Stimulated activated CD8-positive, alpha-beta memory T cell treated with anti-CD3 and anti-CD28 coated beads, Interleukin-4, amount 100 ng/mL, for 24 hours (primary cell): Measurements from ENCODE around the gene MGP.
A peak's percentile ranks its signal among the peaks of the same experiment; 100 is the strongest.

Source experiments
- DNase-seq: peaks from one replicate; pipeline ENCODE4 v3.0.0-alpha.2; 2020; ENCODE audit warnings: low read depth

The MGP gene

DNA sequence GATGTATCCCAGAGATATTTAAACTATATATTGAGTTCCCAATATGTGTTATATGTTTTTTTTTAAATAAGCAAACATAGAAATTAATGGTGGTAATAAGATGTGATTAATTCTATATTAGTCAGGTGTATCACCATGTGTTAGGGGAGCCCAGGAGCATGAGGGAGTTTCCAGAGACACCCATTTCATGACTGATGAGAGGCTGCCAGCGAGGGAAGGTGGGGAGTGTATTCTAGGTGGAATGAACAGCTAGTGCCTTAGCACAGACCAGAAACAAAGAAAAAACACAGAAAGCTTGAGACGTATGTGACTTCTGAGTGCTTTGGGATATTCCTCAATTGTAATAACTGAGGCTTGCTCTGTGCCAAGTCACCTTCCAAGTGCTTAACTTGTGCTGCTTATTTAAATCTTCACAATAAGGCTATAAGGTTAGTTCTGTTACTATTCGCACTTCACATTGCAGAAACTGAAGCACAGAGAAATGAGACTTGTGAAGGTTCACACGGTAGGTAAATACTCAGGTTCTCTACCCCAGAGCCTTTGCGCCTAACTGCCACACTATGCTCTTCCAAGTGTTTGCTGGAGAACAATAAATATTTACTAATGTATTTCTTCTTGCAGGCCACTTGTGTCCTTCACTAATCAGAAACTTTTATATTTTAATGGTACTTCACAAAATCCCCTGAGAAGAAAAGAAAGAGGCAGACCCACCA is 17.9 kb upstream of the MGP start:
- no peak for DNase-seq

DNA sequence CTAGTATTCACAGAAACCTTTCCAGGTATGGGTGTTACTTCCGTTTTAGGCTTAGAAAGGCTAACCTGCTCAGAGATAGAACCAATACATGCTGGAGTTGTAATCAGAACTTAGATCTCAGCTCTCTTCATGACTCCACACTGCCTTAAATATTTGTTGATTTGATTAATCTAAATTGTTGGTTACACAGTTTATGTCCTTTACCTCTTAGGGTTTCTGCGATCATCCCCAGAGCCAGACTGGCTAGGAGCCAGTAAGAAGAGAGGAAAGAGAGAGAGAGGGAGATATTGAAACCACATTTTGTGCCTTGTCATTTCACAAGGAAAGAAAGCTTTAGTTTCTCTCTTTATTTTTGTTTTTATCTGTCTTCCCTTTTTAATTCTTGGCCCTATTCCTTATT is 16.8 kb upstream of the MGP start:
- DNase-seq = no peak

DNA sequence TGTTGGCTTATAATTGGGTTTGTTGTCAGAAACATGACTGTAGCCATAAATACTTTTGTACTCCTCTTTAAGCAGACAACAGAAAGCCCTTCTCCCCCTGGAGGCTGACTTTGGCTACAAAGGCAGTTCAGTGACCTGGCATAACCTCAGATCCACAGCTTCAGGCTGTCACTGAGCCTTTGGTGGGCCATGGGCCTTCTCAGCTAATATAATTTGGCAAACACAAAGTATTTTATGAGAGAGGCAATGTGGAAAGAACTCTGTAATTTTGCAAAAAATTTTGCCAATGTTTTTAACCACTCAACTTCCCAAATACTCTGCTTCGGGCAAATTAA is 15.5 kb upstream of the MGP start:
- no peak for DNase-seq

DNA sequence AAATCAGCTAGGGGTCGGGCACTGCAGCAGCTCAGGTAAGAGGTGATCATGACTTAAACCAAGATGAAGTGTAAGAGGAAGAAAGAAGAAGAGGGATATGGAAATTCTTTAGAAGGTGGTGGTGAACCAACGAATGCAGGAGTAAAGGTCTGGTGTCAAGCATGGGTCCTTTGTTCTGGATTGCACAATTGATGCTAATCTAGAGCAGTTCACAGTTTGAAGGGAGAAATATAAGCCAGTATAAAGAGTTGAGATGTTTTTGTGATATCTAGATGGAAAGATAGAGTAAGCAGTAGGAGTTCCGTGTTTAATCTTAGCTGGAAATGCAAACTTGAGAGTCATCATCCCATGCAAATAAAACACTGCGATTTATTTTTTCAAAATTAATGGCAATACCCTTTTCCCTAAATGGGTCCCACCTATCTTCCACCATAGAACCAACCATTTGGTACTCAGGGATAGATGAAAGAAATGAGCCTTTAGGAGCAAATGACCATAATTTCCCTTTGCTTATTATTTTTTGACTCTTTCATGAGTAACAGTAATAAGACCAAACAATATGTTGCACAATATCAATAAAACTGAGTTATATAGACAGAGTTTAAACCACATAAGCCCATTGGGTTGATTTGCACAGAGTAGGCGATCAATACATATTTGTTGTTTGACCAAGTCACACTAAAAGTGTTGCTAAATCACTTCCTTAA is 15.0 kb upstream of the MGP start:
- no peak for DNase-seq

DNA sequence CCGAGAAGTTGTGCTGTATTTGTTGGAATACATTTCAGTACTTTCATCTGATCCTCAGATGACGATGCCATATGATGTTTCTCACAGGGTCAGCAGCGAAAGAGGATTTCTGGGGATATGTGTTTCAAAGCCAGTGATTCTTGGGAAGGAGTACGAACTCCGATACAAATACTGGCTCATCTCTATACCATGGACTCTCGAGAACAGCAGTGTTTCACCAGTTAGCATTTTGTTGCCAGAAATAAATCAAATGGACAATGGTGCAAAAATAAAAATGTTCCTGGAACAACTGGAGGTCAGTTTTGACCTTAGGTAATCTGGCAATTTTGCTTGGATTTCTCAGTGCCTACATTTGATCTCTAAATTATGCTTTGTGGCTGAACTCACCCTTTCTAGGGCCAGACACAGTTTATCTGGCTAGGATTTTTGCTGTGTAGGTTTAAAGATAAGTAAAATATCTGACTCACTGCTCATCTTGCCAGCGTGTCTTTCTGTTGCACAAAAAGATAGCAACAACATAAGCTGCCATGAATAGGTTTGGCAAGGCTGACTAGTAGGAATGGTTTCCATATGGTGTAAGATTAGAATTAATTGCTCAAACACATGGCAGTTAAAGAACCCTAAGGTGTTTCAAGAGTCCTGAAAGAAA is 11.0 kb upstream of the MGP start:
- no peak for DNase-seq

DNA sequence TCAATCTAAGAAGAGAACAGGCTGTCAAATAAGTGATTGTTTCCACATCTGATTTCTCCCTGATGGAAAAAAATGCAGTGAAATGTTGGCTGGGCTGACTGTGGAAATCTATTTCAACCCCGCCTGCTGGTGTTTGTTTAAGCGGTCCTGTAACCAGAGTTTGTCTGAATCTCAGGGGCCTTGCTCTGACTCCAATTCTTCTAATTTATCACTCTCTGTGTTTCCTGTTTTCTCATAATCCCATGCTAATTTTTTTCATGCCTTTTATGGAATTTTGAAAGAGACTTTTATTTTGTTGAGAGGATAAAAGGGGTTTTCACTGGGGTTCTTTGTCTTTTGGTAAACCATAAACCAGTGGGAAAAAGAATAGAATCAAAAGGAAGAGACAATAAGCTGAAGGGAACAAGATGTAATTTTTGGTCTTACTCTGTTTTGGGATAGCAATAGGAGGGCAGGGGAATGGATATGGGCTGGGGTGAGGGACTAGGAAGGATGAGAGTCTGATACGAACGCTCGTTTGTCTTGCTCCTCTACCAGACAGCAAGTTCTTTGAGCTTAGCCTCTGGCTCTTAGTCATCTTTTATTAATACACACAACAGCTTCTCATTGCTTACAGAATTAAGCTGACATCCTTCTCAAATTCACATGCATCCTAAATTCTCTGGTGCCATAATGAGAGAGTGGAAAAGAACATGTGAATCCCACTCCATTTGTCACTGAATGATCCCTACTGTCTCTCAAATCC is 8.0 kb upstream of the MGP start:
- no peak for DNase-seq

DNA sequence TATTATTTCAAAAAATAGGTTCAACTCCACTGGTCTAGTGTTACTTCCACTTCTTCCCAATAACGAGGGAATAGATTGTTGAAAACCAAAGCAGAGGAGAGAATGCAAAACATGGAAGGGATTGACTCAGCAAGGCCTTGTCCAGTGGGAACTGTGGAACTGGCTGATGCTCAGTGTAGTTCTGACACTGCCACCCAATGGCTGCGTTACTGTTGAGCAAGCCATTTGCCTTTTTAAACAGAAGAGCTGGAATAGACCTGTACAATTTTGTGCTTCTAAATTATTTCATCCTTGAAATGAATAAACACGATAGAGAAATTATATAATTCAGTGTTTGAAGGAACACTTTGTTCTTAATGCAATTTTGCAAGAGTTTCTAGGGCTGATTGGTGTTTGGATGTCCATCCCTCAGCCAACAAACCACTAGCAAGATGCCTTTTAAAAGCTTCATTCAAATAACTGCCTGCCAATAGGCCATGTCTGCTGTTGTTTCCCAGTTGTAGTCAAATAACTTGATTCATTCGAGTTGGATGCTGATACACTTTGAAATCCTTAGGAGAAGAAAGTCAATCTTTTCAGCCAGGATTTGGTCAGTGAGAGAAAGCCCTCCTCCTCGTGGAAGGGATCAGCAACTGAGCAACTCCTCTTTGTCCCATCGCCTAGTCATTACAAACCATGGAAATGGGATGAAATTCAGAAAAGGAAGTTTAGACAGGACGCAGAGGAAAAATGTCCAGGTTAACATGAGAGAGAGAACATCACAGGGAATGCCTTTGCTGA is 7.3 kb upstream of the MGP start:
- no peak for DNase-seq

DNA sequence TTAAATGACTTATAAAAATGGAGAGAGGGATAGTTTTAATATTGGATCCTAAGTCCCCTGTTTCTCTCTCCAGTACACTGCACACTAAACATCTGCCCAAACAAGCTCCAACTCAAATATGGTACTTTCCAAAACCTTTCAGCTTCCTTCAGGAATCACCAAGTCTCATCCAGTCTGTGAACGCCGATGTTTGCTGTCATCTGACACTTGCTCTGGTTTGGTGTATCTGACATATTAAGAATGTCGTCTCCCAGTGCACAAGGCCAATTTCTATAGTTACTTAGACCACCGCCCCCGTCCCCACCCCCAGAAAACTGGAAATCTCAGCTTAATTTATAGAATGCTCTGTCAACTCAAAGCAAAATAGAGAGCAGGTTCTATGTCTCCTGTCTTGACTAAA is 5.0 kb upstream of the MGP start:
- DNase-seq = no peak

DNA sequence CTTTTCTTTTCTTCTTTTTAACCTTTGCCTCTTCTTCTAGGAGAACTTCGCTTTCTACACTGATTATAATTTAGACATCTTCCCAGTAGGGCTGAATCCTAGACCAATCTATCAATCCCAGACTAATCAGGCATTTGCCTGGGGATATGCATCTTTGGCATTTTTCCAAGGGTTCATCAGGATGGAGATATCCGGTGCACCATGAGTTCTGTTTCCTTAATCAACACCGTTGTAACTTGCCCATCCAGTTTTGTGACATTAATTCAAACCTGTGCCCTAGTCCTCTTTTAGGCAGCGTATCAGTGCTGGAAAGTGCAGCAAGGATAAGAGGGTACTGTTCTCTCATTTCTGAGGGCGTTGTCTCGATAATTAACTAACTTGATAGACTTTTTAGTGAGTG is 617 bp upstream of the MGP start:
- no peak for DNase-seq

DNA sequence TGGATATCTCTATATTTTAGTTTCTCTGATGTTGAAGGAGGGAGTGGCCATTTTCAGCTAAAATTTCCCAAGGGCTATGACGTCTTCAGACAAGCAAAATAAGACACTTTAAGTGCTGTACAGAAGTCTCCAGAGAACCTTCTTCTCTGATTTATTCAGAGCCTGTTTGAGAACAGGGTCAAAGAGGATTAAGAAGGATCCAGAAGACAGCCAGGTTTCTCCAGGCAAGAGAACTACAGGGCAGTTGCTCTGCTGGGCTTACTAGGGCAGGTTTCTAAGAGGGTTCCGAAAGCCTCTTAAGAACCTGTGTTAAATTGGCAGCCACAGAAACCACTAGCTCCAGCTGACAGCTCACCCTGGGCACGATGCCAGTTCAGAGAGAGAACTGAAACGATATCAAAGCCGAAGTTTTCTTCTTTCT is 1.2 kb downstream of the MGP start:
- peak; percentile 57 for DNase-seq

DNA sequence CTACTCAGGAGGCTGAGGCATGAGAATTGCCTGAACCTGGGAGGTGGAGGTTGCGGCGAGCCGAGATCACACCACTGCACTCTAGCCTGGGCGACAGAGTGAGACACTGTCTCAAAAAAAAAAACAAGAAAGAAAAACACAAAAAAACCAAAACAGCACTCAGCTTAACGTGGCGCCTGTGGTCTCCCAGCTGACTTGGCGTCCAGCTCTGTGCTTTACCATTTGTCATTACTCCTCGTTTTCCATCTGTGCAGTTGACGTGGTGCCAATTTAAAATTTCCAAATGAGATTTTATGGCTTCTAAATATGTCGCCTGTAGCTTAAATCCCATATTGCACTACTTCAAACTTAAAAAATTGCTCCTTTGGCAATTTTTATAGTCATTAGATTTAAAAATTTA is 2.0 kb downstream of the MGP start:
- DNase-seq = no peak

DNA sequence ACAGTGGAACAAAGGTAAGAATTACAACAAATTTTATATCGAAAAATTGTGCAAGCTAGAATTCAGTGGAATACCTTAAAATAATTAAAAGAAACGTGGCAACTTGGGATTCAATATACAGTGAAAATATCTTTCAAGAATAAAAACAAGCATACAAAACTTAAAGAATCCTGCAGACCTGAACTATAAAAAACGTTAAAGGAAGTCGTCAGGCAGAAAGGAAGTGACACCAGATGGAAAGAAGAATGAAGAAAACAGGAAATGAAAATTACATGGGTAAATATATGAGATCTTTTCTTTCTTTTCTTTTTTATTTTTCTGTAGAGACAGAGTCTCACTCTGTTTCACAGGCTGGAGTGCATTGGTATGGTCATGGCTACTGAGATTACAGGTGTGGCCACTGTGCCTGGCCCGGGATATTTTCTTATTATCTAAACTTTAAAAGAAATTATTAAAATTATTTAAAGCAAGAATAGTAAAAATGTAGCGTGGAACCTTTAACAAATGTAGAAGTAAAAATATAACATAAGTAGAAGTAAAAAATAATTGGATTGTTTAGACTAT is 4.7 kb downstream of the MGP start:
- DNase-seq = no peak

DNA sequence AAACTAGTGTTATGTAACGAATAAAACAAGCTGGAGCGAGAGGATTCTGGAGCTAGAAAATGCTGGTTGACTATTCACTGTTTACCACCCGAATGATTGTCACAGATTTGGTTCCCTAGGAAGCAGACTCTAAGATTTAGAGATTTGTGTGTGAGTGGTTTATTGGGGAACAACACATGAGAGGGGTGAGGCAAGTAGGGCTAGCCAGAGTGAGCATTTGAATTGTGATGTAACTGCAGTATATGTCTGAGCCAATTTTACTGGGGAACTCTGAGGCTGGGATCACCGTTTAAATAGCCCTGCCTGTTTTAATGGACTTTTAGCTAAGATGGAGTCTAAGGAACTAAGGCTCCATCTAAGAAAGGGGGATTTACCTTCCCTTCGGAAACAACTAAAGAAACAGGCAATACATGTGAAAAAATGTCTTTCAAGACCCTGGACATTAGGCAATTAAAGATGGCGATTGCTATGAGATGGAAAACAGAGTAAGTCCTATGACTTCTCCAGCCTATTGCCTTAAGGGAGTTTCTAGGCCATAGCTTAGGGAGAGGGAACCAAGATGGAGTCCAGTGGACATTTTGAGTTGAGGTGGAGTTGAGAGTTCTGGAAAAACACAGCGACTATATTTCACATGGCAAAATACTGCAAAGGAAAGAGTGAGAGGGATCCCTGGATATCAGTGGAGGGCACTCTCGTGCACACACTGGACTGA is 6.3 kb downstream of the MGP start:
- DNase-seq = no peak

DNA sequence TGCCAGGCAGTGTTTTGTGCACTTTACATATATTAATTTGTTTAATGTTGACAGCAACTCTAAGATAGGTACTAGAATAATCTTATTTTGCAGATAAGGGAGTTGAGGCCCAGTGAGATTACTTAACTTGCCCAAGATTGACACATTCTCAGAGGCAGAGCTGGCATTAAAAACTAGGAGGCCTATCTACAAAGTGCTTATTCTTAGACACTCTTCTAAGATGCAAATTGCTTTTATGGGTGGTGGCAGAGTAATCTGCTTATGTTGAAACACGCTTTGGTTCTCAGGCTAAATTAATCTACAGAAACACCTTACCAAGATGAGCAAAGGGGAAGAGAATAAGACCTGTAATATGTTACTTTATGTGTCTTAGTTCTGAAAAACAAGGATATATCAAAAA is 7.2 kb downstream of the MGP start:
- no peak for DNase-seq

DNA sequence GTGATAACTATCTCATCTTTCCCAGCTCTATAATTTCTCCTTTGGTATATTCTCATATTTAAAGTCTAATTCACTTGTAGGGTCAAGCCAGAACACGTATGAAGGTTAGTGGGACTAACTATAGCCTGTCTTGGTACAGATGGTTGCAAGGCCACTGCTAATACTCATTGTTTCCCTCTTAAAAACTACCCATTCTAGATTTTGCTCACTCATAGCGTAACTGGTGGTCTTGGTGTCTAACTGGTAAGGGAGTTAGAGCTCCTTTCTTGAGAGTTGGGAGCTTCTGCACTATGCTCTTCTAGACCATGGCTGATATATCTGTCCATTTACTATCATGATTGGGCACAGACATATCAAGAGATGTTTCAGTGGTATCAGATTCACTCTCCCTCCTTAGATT is 8.8 kb downstream of the MGP start:
- no peak for DNase-seq

DNA sequence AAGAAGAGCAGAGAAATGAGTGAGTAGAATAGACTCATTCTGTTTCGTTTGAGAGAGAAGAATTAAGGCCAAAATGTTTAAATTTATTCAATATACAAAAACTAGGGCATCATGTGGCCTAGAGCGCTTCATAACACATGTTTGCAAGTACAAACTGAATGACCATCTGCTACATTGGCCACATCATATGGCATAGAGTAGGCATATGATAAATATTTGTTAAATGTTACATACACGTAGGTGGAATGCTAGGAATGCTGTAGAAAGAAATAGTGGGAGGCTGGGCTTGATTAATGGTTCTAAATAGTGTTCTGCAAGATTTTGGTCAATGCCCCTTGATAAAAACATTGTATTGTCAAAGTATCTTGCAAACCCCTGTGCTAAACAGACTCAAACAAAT is 10.8 kb downstream of the MGP start:
- DNase-seq = no peak

DNA sequence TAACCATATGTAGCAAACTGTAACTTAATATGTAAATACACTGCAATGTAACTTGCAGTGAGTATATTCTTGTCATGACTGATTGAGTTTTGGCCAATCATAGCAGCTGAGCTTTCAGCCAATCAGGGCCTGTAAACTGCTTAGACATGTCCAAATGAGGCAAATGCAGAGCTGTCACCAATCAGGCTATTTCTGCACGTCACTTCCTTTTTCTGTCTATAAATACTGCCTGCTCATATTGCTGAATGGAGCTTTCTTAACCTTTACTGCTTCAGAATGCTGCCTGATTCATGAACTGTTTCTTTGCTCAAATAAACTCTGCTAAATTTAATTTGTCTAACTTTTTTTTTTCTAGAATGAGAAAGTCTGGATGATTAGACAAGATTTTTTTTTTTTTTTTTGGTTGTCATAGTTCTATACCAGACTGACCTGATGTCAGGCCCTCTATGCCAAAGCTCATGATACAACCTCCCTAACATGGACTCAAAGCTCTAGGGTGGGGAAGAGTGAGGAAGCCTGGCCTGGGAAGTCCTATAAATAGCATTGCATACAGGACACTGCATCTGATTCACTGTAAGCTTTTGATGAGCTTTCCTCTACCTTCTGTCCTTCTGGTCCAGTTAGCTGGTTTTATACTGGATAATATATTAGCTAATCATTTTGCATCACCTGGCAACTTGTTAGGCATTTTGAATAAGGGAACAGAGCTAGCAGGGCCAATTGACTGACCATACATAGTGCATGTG is 12.0 kb downstream of the MGP start:
- DNase-seq = no peak

DNA sequence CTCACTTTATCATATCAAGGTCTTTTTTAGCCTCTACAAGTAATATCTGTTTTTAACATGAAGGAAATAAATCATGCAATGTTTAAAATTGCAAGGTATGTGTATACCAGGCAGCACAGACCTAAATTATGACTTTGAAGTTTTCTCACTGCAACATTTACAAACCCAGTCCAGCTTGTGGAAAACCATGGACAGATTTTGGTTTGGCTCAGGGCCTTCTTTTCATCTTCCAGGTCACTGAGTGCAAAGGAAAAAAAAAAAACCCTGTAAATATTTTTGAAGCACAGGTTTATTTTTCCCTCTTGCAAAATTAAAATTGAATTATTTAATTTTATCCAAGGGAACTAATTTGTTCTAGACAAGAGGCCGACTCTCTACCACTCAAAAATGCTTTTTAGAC is 13.8 kb downstream of the MGP start:
- no peak for DNase-seq

DNA sequence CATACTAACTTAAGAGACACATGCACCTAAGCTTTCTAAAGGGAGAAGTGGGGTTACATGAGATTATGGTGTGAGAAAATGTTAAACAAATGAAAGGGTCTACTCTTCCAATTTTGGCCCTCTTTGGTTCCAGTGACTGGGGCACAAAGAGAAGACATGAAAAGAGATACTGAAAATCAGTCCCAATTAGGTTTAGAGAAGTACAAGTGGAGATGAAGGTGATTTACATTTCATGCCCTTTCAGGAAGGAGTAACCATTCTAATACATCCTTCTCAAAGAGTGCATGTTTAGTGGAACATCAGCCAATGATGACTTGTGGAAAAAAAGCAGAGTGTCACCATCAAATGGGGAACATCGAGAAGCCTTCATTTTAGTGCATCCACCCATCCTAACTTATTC is 14.4 kb downstream of the MGP start:
- DNase-seq = no peak

DNA sequence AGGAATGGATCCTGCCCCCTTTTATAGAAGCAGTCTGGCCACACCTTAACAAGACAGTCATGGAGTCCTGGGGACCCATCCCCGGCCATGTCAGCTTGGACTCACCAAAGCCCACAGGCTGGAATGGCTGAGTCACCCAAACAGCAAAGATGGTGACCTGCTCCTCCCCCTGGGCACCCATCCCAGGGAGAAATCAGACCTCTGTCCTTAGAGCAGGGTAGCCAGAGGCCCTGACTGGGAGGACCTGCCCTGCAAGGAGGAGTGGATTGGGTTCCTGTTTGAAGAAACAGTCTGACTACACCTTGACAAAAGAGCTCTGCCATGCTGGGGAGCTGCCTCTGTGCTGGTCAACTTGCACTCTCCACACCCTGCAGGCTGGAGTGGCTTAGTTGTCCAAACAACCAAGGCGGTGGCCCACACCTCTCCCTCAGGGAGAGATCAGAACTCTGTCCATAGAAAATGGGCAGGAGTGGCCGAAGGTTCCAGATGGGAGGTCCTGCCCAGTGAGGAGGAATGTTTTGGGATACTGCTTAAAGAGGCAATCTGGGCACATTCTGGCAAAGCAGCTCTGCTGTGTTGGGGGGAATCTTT is 16.6 kb downstream of the MGP start:
- DNase-seq = no peak
